ENCODE measurements around the gene SSH2. TPM values are rescaled to one million over a fixed set of nuclear protein-coding genes. Genes with fewer than 3 reads are reported as not detected.

Gene SSH2
- total and polyA plus RNA-seq, 3 donors from 2014 or later, result 31.0 to 62.3 (median 37.4) TPM

DNA sequence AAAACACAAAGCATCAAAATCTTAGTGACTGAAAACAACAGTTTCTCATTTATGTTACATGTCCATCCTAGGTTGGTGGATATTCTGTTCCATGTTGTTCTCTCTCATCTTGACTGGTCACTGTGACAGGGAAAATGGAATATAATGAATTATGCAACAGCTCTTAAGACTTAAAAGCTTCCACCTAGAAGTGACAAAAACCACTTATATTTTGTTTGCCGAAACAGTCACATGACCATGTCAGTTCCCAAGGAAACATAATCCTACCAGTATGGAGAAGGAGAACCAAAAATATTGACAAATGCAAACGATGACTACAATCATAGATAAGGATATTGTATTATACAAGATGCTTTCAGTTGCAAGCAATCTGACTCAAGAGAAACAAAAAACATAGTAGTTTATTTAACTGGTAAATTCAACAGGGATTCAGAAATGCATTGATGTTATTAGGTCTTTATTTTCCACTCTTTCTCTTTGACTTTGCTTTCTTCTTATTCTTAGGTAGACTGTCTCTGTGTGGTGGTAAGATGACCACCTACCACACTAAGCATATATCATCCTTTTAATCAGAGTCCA is 103.8 kb downstream of the SSH2 start:
- intact Hi-C loops (cut with DNase I; ENCODE audit: low total_unique reads), result no loop called here
- 61 to 86% methylated on average over 2 of the region's 2 CpGs for WGBS, 2 donors

DNA sequence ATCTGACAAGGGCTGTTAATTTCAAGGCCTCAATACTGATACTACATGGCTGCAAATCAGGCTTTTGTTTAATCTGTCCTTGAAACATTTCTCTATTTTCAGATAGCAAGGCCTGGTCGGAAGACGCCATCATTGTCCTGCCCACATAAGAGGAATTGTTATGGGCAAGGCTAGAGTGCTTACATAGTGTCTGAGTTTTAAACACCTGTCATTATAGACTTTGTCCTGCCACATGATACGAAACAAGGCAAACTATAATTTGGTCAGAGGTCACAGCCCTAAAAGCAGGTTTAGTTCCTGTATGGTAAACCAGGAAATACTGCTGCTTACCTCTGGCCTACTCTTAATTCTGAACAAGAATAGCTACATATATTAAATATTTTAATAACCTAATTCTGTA is 104.4 kb downstream of the SSH2 start:
- no peak for TF ChIP-seq POLR2A (IDR thresholded peaks at IDR 0.05)
- intact Hi-C loops (cut with DNase I; ENCODE audit: low total_unique reads), result no loop called here
- 87 to 94% methylated on average over 3 of the region's 3 CpGs for WGBS, 2 donors

More for the DNA sequence above, 103.8 kb downstream of the SSH2 start:
- DNase-seq, result no peak
- no peaks in the 10 kb centered on the region for H3K9me3 ChIP-seq
- TF ChIP-seq, protein P1, sequence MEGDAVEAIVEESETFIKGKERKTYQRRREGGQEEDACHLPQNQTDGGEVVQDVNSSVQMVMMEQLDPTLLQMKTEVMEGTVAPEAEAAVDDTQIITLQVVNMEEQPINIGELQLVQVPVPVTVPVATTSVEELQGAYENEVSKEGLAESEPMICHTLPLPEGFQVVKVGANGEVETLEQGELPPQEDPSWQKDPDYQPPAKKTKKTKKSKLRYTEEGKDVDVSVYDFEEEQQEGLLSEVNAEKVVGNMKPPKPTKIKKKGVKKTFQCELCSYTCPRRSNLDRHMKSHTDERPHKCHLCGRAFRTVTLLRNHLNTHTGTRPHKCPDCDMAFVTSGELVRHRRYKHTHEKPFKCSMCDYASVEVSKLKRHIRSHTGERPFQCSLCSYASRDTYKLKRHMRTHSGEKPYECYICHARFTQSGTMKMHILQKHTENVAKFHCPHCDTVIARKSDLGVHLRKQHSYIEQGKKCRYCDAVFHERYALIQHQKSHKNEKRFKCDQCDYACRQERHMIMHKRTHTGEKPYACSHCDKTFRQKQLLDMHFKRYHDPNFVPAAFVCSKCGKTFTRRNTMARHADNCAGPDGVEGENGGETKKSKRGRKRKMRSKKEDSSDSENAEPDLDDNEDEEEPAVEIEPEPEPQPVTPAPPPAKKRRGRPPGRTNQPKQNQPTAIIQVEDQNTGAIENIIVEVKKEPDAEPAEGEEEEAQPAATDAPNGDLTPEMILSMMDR (IDR thresholded peaks at IDR 0.05), result no peak
- no peak for TF ChIP-seq POLR2A (IDR thresholded peaks at IDR 0.05)
- H3K36me3 ChIP-seq (ENCODE audit: low read depth, missing control alignments), result no peaks in the 10 kb centered on the region
- H3K4me1 ChIP-seq, result no peaks in the 10 kb centered on the region
- H3K4me3 ChIP-seq, result no peak overlapping the region
- no peaks in the 10 kb centered on the region for H3K27me3 ChIP-seq
- no peak overlapping the region for H3K27ac ChIP-seq

DNA sequence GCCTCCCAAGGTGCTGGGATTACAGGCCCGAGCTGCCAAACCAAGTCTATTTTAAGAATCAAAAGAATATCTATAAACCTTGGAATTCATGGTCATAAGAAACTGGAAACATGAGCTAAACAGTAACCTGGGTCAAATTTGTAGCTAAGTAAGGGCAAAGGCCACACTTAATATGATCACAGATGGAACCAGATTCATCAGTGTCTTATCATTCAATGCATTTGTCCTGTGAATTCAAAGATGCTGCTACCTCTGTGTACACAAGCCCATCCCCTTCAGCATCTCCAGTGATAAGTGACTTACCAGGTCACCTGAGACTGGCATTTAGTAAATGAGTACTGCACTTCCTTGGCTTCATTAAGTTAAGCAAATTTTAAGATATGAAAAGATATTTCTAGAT is 108.1 kb downstream of the SSH2 start:
- DNase-seq, result no peak
- Histone ChIP-seq H3K4me1 (no peaks in the 10 kb centered on the region), H3K27ac (no peak overlapping the region), H3K27me3 (no peaks in the 10 kb centered on the region), H3K4me3 (no peak overlapping the region), H3K9me3 (no peaks in the 10 kb centered on the region), H3K36me3 (ENCODE audit: low read depth, missing control alignments) (no peaks in the 10 kb centered on the region)
- intact Hi-C loops (cut with DNase I; ENCODE audit: low total_unique reads), result no loop called here
- TF ChIP-seq POLR2A (IDR thresholded peaks at IDR 0.05), result no peak
- TF ChIP-seq, protein P1 (IDR thresholded peaks at IDR 0.05), result no peak
- 80 to 82% methylated on average over 1 of the region's 1 CpG for WGBS, 2 donors

More for the DNA sequence above, 104.4 kb downstream of the SSH2 start:
- no peak overlapping the region for H3K27ac ChIP-seq
- H3K4me1 ChIP-seq, result no peaks in the 10 kb centered on the region
- DNase-seq, result no peak
- no peaks in the 10 kb centered on the region for H3K9me3 ChIP-seq
- H3K36me3 ChIP-seq (ENCODE audit: low read depth, missing control alignments), result no peaks in the 10 kb centered on the region
- H3K4me3 ChIP-seq, result no peak overlapping the region
- H3K27me3 ChIP-seq, result no peaks in the 10 kb centered on the region

DNA sequence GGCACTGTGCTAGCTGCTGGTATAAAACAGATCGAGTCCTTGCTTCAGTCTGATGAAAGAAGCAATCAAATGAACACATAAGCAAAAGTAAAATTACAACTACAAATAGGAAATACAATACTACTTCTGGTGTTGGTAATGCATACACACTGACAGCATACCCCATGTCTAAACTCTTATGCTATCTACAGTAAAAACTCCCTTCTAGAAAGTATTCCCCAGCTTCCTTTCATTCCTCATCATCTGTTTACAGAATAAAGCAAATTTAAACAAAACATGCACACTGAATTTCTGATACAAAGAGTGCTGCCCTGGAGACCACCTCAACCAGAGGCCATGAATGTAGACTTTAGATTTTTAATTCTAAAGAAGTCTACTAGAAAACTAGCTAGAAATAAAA is 109.6 kb downstream of the SSH2 start:
- intact Hi-C loops (cut with DNase I; ENCODE audit: low total_unique reads), result no loop called here
- Histone ChIP-seq H3K27ac (no peak overlapping the region), H3K27me3 (no peaks in the 10 kb centered on the region), H3K36me3 (ENCODE audit: low read depth, missing control alignments) (no peaks in the 10 kb centered on the region), H3K9me3 (no peaks in the 10 kb centered on the region), H3K4me3 (no peak overlapping the region), H3K4me1 (no peaks in the 10 kb centered on the region)
- DNase-seq, result no peak
- 90% methylated on average over 1 of the region's 1 CpG for WGBS, 2 donors
- no peak for TF ChIP-seq POLR2A (IDR thresholded peaks at IDR 0.05)
- TF ChIP-seq, protein P1 (IDR thresholded peaks at IDR 0.05), result no peak

DNA sequence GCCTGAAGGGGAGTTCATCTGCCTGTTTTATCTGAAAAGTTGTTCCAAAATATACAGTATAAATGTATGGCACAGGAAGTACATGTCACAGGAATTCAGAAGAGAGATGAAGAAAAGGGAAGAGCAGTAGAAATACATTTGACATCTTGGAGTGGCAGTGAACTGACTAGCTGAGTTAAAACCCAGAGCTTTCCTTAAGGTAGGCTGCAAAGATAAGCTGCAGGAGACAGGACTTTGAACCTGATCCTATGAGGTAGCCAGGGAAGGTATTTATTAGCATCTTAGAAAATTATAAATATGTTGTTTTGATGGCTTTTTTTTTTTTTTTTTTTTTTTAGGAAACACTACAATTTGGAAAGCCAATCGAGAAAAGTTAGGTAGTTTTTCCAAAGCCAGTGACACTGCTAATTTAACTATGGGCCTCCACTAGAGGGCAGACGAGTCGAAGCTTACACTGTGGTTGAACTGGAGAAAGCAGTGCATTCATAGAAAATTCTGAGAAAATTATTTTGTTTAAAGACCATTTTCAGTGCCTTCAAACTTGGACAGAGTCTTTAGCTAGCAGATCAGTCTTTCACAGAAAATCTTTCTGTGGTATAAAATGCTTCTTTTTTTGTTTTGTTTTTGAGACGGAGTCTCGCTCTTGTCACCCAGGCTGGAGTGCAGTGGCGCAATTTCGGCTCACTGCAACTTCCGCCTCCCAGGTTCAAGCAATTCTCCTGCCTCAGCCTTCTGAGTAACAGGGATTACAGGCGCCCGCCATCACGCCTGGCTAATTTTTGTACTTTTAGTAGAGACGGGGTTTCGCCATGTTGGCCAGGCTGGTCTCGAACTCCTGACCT is 122.3 kb downstream of the SSH2 start:
- intact Hi-C loops (cut with DNase I; ENCODE audit: low total_unique reads), result loop anchor here (10.0 kb wide), 1 partner anchor 117 kb away; no protein-coding TSS in a partner anchor
- Histone ChIP-seq H3K4me1 (no peaks in the 10 kb centered on the region), H3K4me3 (no peak overlapping the region), H3K27me3 (no peaks in the 10 kb centered on the region), H3K36me3 (ENCODE audit: low read depth, missing control alignments) (no peaks in the 10 kb centered on the region), H3K9me3 (no peaks in the 10 kb centered on the region), H3K27ac (no peak overlapping the region)
- peak; percentile 82 for DNase-seq
- TF ChIP-seq, protein P1 (IDR thresholded peaks at IDR 0.05), result peak; percentile 62 to 77 (median 68)
- TF ChIP-seq POLR2A (IDR thresholded peaks at IDR 0.05), result no peak
- 40 to 63% methylated on average over 14 of the region's 14 CpGs for WGBS, 2 donors
